Ovary (tissue), 3 donors: ENCODE measurements around the gene NKAIN2.

Source experiments
- CTCF ChIP-seq, 3 donors: fragments of 450-650 bp in 2 of 3; fragments of 200-600 bp in 1 of 3; IDR thresholded peaks; one replicate each; pipeline versions ENCODE4 v1.5.1 to v1.8.0; 2016 to 2022; ENCODE audit warnings: antibody characterized with exemption in 3 of 3, mild to moderate bottlenecking in 1 of 3
- EP300 ChIP-seq: sonication (generic); formaldehyde crosslinking; IDR thresholded peaks from one replicate; pipeline ENCODE4 v1.6.1; 2017; ENCODE audit warnings: antibody characterized with exemption
- POLR2A ChIP-seq: fragments of 450-650 bp; IDR thresholded peaks from one replicate; pipeline ENCODE4 v1.6.1; 2017; ENCODE audit warnings: antibody characterized with exemption, mild to moderate bottlenecking, moderate library complexity
- donor health status: DM: no; HTN: no; CAD: no.

DNA sequence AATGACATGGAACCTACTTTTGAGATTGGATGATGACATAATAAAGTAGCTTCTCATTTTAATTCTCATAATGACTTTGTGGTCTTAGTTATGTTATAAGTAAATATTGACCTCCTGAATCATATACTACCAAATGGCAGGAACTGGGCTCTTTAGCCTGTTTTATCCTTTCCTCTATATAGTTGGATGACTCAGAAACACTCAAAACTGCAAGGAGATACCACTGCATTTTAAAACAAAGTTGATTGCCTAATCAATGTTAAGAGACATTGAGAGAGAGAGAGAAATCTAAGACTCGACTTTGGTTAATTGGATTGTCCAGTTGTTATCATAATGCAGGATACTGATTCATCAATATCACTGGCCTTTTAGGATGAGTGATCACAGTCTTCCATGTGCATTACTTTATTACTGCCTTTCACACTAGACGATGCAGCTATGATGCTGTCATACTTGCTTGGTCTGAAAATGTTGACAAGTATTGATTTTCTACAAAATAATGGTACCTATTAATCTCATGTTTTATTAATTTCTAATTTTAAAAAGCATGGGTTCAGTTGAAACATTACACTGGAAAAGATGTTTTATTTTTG lies 320.0 kb downstream of the NKAIN2 start:
- TF ChIP-seq CTCF (IDR thresholded peaks at IDR 0.05) = no peak
- TF ChIP-seq EP300 = no peak
- TF ChIP-seq POLR2A = no peak
